ENCODE data around the gene ASGR1.

- TF ChIP-seq, protein P1, sequence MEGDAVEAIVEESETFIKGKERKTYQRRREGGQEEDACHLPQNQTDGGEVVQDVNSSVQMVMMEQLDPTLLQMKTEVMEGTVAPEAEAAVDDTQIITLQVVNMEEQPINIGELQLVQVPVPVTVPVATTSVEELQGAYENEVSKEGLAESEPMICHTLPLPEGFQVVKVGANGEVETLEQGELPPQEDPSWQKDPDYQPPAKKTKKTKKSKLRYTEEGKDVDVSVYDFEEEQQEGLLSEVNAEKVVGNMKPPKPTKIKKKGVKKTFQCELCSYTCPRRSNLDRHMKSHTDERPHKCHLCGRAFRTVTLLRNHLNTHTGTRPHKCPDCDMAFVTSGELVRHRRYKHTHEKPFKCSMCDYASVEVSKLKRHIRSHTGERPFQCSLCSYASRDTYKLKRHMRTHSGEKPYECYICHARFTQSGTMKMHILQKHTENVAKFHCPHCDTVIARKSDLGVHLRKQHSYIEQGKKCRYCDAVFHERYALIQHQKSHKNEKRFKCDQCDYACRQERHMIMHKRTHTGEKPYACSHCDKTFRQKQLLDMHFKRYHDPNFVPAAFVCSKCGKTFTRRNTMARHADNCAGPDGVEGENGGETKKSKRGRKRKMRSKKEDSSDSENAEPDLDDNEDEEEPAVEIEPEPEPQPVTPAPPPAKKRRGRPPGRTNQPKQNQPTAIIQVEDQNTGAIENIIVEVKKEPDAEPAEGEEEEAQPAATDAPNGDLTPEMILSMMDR (conservative IDR thresholded peaks at IDR 0.05; ENCODE audit: low read length) = no peak
- TF ChIP-seq EZH2phosphoT487 (IDR thresholded peaks at IDR 0.05; ENCODE audit: borderline replicate concordance) = no peak
These were observed 12.6 kb upstream of the ASGR1 start for GRCh38 chr17:7191571-7192270.

Measured in Loucy (cell line).